Panc1 (cell line): ENCODE measurements around the gene CTSA. TPM values are rescaled to one million over a fixed set of nuclear protein-coding genes. Genes with fewer than 3 reads are reported as not detected.
A peak's percentile ranks its signal among the peaks of the same experiment; 100 is the strongest.

Experiments
- ATAC-seq: fragments of 200-7000 bp; cut with Tn5 transposase; 2 replicates; pipeline ENCODE4 v1.9.1; 2020; ENCODE audit warnings: mild to moderate bottlenecking, moderate library complexity
- BruUV-seq: library from RNA; stranded (reverse); fragments of 400-500 nt; replicated peaks from 2 replicates; lab custom pipeline; 2021; lab: Mats Ljungman, UMichigan
- CTCF ChIA-PET: fragments of 300-600 bp; sonication (Branson Sonifier 250); formaldehyde crosslinking; loops from one replicate; lab custom pipeline; 2022; ENCODE audit warnings: antibody characterized with exemption; lab: Charles Lee
- POLR2A ChIA-PET: fragments of 300-600 bp; sonication (Branson Sonifier 250); formaldehyde crosslinking; loops from one replicate; lab custom pipeline; 2022; ENCODE audit warnings: antibody characterized with exemption; lab: Charles Lee
- DNase-seq: peaks from one replicate; pipeline ENCODE4 v3.0.0-alpha.2; 2010; ENCODE audit warnings: low read depth, low spot score
- H3K27ac ChIP-seq: 2 replicates; pipeline ENCODE4 v1.5.1; 2011; ENCODE audit warnings: mild to moderate bottlenecking, low read length, inconsistent platforms
- H3K27me3 ChIP-seq: fragments of 200-500 bp; sonication (Bioruptor generic); 2 replicates; pipeline ENCODE4 v1.6.0; 2014; ENCODE audit warnings: low read length, inconsistent platforms; ENCODE audit not compliant: control insufficient read depth, insufficient read depth
- H3K36me3 ChIP-seq: fragments of 200-500 bp; sonication (Bioruptor generic); 2 replicates; pipeline ENCODE4 v1.5.1; 2014; ENCODE audit warnings: inconsistent platforms, mild to moderate bottlenecking, low read length, moderate library complexity; ENCODE audit not compliant: control insufficient read depth, insufficient read depth
- H3K4me1 ChIP-seq: 2 replicates; pipeline ENCODE4 v1.5.1; 2011; ENCODE audit warnings: inconsistent platforms, mild to moderate bottlenecking, low read length, moderate library complexity; ENCODE audit not compliant: control insufficient read depth, insufficient read depth
- H3K4me3 ChIP-seq, 2 experiments: 2 replicates each; pipeline ENCODE4 v1.5.1; 2011 to 2012; ENCODE audit warnings: low read depth in 2 of 2, low read length in 2 of 2, mild to moderate bottlenecking in 2 of 2, inconsistent platforms in 1 of 2, moderate library complexity in 1 of 2
- H3K9me3 ChIP-seq: fragments of 200-500 bp; sonication (Bioruptor generic); 2 replicates; pipeline ENCODE4 v1.5.1; 2014; ENCODE audit warnings: low read depth, mild to moderate bottlenecking, inconsistent platforms, low read length, moderate library complexity; ENCODE audit not compliant: control insufficient read depth, insufficient read depth
- POLR2AphosphoS5 ChIP-seq: IDR thresholded peaks from 2 replicates; pipeline ENCODE4 v1.6.1; 2012; ENCODE audit warnings: mild to moderate bottlenecking, low read depth, low read length, moderate library complexity
- REST ChIP-seq, 2 experiments: IDR thresholded peaks; 2 replicates each; pipeline ENCODE4 v1.6.1; 2011 to 2012; ENCODE audit warnings: low read depth in 2 of 2, control low read depth in 1 of 2, low read length in 1 of 2, mild to moderate bottlenecking in 1 of 2, moderate library complexity in 1 of 2; ENCODE audit not compliant: insufficient read depth in 1 of 2
- SIN3A ChIP-seq: IDR thresholded peaks from 2 replicates; pipeline ENCODE4 v1.6.1; 2012; ENCODE audit warnings: low read depth, mild to moderate bottlenecking, low read length, moderate library complexity, borderline replicate concordance; ENCODE audit not compliant: insufficient read depth
- TCF7L2 ChIP-seq: IDR thresholded peaks from 2 replicates; pipeline ENCODE4 v1.6.1; 2011; ENCODE audit warnings: mild to moderate bottlenecking, low read depth, low read length, inconsistent platforms
- in situ Hi-C: cut with HindIII; loops from 2 replicates; pipeline ENCODE4 v1.10.0; 2016; ENCODE audit warnings: low sequenced_read_pairs, low pct_unique_long_range_greater_than_20kb
- intact Hi-C: fragments of 100-400 bp; cut with micrococcal nuclease; formaldehyde crosslinking; loops from one replicate; pipeline ENCODE4 v1.10.0; 2022; ENCODE audit not compliant: unreplicated experiment
- total RNA-seq: library from RNA; stranded (reverse); gene quantifications from one replicate; pipeline ENCODE4 v1.2.1, GENCODE V29; 2021; ENCODE audit not compliant: unreplicated experiment
- TF ChIP-seq, protein P1 (sequence below): fragments of 450-650 bp; IDR thresholded peaks from 2 replicates; pipeline ENCODE4 v1.5.1; 2017; ENCODE audit warnings: mild to moderate bottlenecking

Gene CTSA
- total RNA-seq, 1 experiment from 2014 or later, result 232 TPM

GRCh38 chr20:45948261-45948733 is 57.2 kb downstream of the CTSA start:
- Histone ChIP-seq H3K4me3 (no peak overlapping the region), H3K4me1 (no peaks in the 10 kb centered on the region), H3K27me3 (no peaks in the 10 kb centered on the region), H3K36me3 (peaks cover 5% of the 10 kb centered on the region), H3K9me3 (no peaks in the 10 kb centered on the region), H3K27ac (no peak overlapping the region)
- BruUV-seq, result no TSS peak
- in situ Hi-C loops (no loop called here), intact Hi-C loops (no loop called here)
- ATAC-seq (peak; percentile 29), DNase-seq (no peak)
- no peak for TF ChIP-seq SIN3A
- TF ChIP-seq, protein P1, sequence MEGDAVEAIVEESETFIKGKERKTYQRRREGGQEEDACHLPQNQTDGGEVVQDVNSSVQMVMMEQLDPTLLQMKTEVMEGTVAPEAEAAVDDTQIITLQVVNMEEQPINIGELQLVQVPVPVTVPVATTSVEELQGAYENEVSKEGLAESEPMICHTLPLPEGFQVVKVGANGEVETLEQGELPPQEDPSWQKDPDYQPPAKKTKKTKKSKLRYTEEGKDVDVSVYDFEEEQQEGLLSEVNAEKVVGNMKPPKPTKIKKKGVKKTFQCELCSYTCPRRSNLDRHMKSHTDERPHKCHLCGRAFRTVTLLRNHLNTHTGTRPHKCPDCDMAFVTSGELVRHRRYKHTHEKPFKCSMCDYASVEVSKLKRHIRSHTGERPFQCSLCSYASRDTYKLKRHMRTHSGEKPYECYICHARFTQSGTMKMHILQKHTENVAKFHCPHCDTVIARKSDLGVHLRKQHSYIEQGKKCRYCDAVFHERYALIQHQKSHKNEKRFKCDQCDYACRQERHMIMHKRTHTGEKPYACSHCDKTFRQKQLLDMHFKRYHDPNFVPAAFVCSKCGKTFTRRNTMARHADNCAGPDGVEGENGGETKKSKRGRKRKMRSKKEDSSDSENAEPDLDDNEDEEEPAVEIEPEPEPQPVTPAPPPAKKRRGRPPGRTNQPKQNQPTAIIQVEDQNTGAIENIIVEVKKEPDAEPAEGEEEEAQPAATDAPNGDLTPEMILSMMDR, result no peak
- TF ChIP-seq TCF7L2, result no peak
- no peak for TF ChIP-seq REST (IDR thresholded peaks at IDR 0.05; ENCODE audit: insufficient read depth in 1 of 2, low read depth in 2 of 2, low read length in 1 of 2)
- no peak for TF ChIP-seq POLR2AphosphoS5
- ChIA-PET CTCF (no interaction called here), POLR2A (no interaction called here)

Other genes with a start within 250 kb of the CTSA start
- gene WFDC11, start 221.1 kb upstream of the CTSA start, total RNA-seq, result not detected
- not detected for gene WFDC13, start 189.3 kb upstream of the CTSA start, total RNA-seq
- not detected for gene WFDC10B, start 186.3 kb upstream of the CTSA start, total RNA-seq
- not detected for gene SPINT4, start 169.0 kb upstream of the CTSA start, total RNA-seq
- gene WFDC3, start 99.5 kb upstream of the CTSA start, total RNA-seq, result 1.1 TPM
- 48.8 TPM for gene DNTTIP1, start 99.4 kb upstream of the CTSA start, total RNA-seq
- 173 TPM for gene UBE2C, start 78.7 kb upstream of the CTSA start, total RNA-seq
- 0.26 TPM for gene TNNC2, start 64.0 kb upstream of the CTSA start, total RNA-seq
- gene SNX21, start 57.5 kb upstream of the CTSA start, total RNA-seq, result 25.7 TPM
- 21.1 TPM for gene ACOT8, start 33.9 kb upstream of the CTSA start, total RNA-seq
- gene ZSWIM3, start 33.7 kb upstream of the CTSA start, total RNA-seq, result 3.6 TPM
- 13.4 TPM for gene ZSWIM1, start 10.1 kb upstream of the CTSA start, total RNA-seq
- 1.8 TPM for gene SPATA25, start 3.7 kb upstream of the CTSA start, total RNA-seq
- 3.0 TPM for gene NEURL2, start 127 bp upstream of the CTSA start, total RNA-seq
- 17.7 TPM for gene PLTP, start 20.8 kb downstream of the CTSA start, total RNA-seq
- 24.6 TPM for gene PCIF1, start 43.3 kb downstream of the CTSA start, total RNA-seq
- 31.1 TPM for gene ZNF335, start 80.9 kb downstream of the CTSA start, total RNA-seq
- gene MMP9, start 117.6 kb downstream of the CTSA start, total RNA-seq, result 0.26 TPM
- 11.8 TPM for gene SLC12A5, start 137.9 kb downstream of the CTSA start, total RNA-seq
- gene NCOA5, start 198.6 kb downstream of the CTSA start, total RNA-seq, result 30.6 TPM
- 14.1 TPM for gene CD40, start 227.0 kb downstream of the CTSA start, total RNA-seq